IMR-90 (cell line): ENCODE results near the gene BCAS4. TPM values are rescaled to one million over a fixed set of nuclear protein-coding genes. Genes with fewer than 3 reads are reported as not detected.

Source experiments
- ATAC-seq: fragments of 200-7000 bp; cut with Tn5 transposase; 2 replicates; pipeline ENCODE4 v1.9.1; 2020; ENCODE audit warnings: low read depth, mild to moderate bottlenecking, moderate library complexity
- BruUV-seq: library from RNA; stranded (reverse); fragments of 400-500 nt; replicated peaks from 2 replicates; lab custom pipeline; 2021; lab: Mats Ljungman, UMichigan
- CTCF ChIA-PET: fragments of 300-600 bp; formaldehyde crosslinking; extraction: SDS; loops from one replicate; lab custom pipeline; 2021; ENCODE audit warnings: antibody characterized with exemption; lab: Yijun Ruan, JAX
- POLR2A ChIA-PET: fragments of 300-600 bp; sonication (Branson Sonifier 250); formaldehyde crosslinking; loops from one replicate; lab custom pipeline; 2022; ENCODE audit warnings: antibody characterized with exemption; ENCODE audit not compliant: unreplicated experiment; lab: Charles Lee
- DNase-seq: peaks from one replicate; pipeline ENCODE4 v3.0.0; 2013
- H2AFZ ChIP-seq: replicated peaks from 2 replicates; pipeline ENCODE3; 2013; ENCODE audit warnings: low read length, mild to moderate bottlenecking; ENCODE audit not compliant: poor library complexity
- H2AK5ac ChIP-seq: 2 replicates; pipeline ENCODE4 v1.6.1; 2013; ENCODE audit warnings: low read depth, low read length, inconsistent platforms
- H2AK9ac ChIP-seq: replicated peaks from 2 replicates; pipeline ENCODE3; 2013; ENCODE audit warnings: mild to moderate bottlenecking, low read depth, low read length, moderate library complexity; ENCODE audit not compliant: poor library complexity
- H2BK120ac ChIP-seq: 2 replicates; pipeline ENCODE4 v1.6.1; 2013; ENCODE audit warnings: low read depth, low read length, inconsistent platforms
- H2BK15ac ChIP-seq: 3 replicates; pipeline ENCODE4 v1.6.1; 2013; ENCODE audit warnings: low read depth, low read length, inconsistent platforms
- H2BK20ac ChIP-seq: 2 replicates; pipeline ENCODE4 v1.6.1; 2013; ENCODE audit warnings: low read depth, mild to moderate bottlenecking, inconsistent platforms, low read length, moderate library complexity
- H2BK5ac ChIP-seq: 2 replicates; pipeline ENCODE4 v1.6.1; 2013; ENCODE audit warnings: mild to moderate bottlenecking, low read depth, low read length, inconsistent platforms; ENCODE audit not compliant: poor library complexity, severe bottlenecking
- H3K14ac ChIP-seq: replicated peaks from 2 replicates; pipeline ENCODE4 v1.6.1; 2013; ENCODE audit warnings: low read depth, low read length, inconsistent platforms
- H3K18ac ChIP-seq: 2 replicates; pipeline ENCODE4 v1.6.1; 2013; ENCODE audit warnings: low read depth, low read length, control low read depth
- H3K23ac ChIP-seq: 2 replicates; pipeline ENCODE4 v1.6.1; 2013; ENCODE audit warnings: low read depth, low read length, inconsistent platforms
- H3K27ac ChIP-seq: 2 replicates; pipeline ENCODE4 v1.5.1; 2013; ENCODE audit warnings: mild to moderate bottlenecking, control low read depth, low read length; ENCODE audit not compliant: insufficient read depth
- H3K27me3 ChIP-seq: 2 replicates; pipeline ENCODE4 v1.6.1; 2013; ENCODE audit warnings: low read length; ENCODE audit not compliant: control insufficient read depth, insufficient read depth
- H3K36me3 ChIP-seq: 2 replicates; pipeline ENCODE4 v1.6.1; 2013; ENCODE audit warnings: low read length, mixed read lengths; ENCODE audit not compliant: control insufficient read depth, insufficient read depth
- H3K4ac ChIP-seq: 2 replicates; pipeline ENCODE4 v1.6.1; 2013; ENCODE audit warnings: low read depth, low read length, inconsistent platforms
- H3K4me1 ChIP-seq: 2 replicates; pipeline ENCODE4 v1.6.1; 2013; ENCODE audit warnings: low read length, mixed read lengths; ENCODE audit not compliant: control insufficient read depth, insufficient read depth
- H3K4me2 ChIP-seq: 2 replicates; pipeline ENCODE4 v1.6.1; 2013; ENCODE audit warnings: low read depth, mild to moderate bottlenecking, control low read depth, low read length, moderate library complexity
- H3K4me3 ChIP-seq: 2 replicates; pipeline ENCODE4 v1.5.1; 2013; ENCODE audit warnings: low read depth, mild to moderate bottlenecking, control low read depth, low read length, moderate library complexity; ENCODE audit not compliant: insufficient read depth
- H3K56ac ChIP-seq: 2 replicates; pipeline ENCODE4 v1.6.1; 2013; ENCODE audit warnings: low read length, inconsistent platforms; ENCODE audit not compliant: insufficient read depth; ENCODE audit errors: extremely low read depth
- H3K79me1 ChIP-seq, 2 experiments: 2 replicates each; pipeline ENCODE4 v1.6.1; 2013; ENCODE audit warnings: low read length in 2 of 2, inconsistent platforms in 1 of 2, low read depth in 1 of 2
- H3K9ac ChIP-seq: 2 replicates; pipeline ENCODE4 v1.6.1; 2013; ENCODE audit warnings: low read depth, low read length, control low read depth
- H3K9me1 ChIP-seq: 2 replicates; pipeline ENCODE4 v1.6.1; 2013; ENCODE audit warnings: low read length, inconsistent platforms; ENCODE audit not compliant: insufficient read depth
- H3K9me3 ChIP-seq: 2 replicates; pipeline ENCODE4 v1.6.1; 2013; ENCODE audit warnings: low read length; ENCODE audit not compliant: control insufficient read depth, insufficient read depth
- H4K20me1 ChIP-seq: 2 replicates; pipeline ENCODE4 v1.6.1; 2013; ENCODE audit warnings: low read length, inconsistent platforms; ENCODE audit not compliant: insufficient read depth
- H4K5ac ChIP-seq: 2 replicates; pipeline ENCODE4 v1.6.1; 2013; ENCODE audit warnings: mild to moderate bottlenecking, low read depth, low read length, control low read depth
- H4K8ac ChIP-seq, 2 experiments: 2 replicates each; pipeline ENCODE4 v1.6.1; 2013; ENCODE audit warnings: low read depth in 2 of 2, low read length in 2 of 2, control low read depth in 1 of 2, inconsistent platforms in 1 of 2
- H4K91ac ChIP-seq: 2 replicates; pipeline ENCODE4 v1.6.1; 2013; ENCODE audit warnings: low read depth, low read length, inconsistent platforms; ENCODE audit not compliant: insufficient read depth
- BHLHE40 ChIP-seq: fragments of 150-350 bp; IDR thresholded peaks from 2 replicates; pipeline ENCODE4 v1.6.1; 2016; ENCODE audit warnings: mild to moderate bottlenecking, low read depth, low read length
- CEBPB ChIP-seq: IDR thresholded peaks from 2 replicates; pipeline ENCODE4 v1.6.1; 2012; ENCODE audit warnings: low read depth, low read length, improper control_type of control experiment
- CHD1 ChIP-seq: IDR thresholded peaks from 2 replicates; pipeline ENCODE4 v1.6.1; 2012; ENCODE audit warnings: low read depth, low read length, improper control_type of control experiment
- FOS ChIP-seq: fragments of 150-350 bp; IDR thresholded peaks from 2 replicates; pipeline ENCODE4 v1.6.1; 2016; ENCODE audit warnings: low read depth, low read length
- MAFK ChIP-seq: IDR thresholded peaks from 2 replicates; pipeline ENCODE4 v1.6.1; 2012; ENCODE audit warnings: low read depth, low read length, improper control_type of control experiment
- MAZ ChIP-seq: IDR thresholded peaks from 2 replicates; pipeline ENCODE4 v1.6.1; 2012; ENCODE audit warnings: low read depth, mild to moderate bottlenecking, low read length, improper control_type of control experiment, moderate library complexity, borderline replicate concordance
- MXI1 ChIP-seq: IDR thresholded peaks from 2 replicates; pipeline ENCODE4 v1.6.1; 2012; ENCODE audit warnings: low read depth, mild to moderate bottlenecking, low read length, moderate library complexity, borderline replicate concordance
- NFE2L2 ChIP-seq: fragments of 150-350 bp; IDR thresholded peaks from 2 replicates; pipeline ENCODE4 v1.6.1; 2016; ENCODE audit warnings: low read depth, mild to moderate bottlenecking, low read length
- POLR2A ChIP-seq: IDR thresholded peaks from 2 replicates; pipeline ENCODE4 v1.6.1; 2012; ENCODE audit warnings: mild to moderate bottlenecking, low read depth, low read length
- RAD21 ChIP-seq: IDR thresholded peaks from 2 replicates; pipeline ENCODE4 v1.6.1; 2012; ENCODE audit warnings: low read length, improper control_type of control experiment
- RCOR1 ChIP-seq: IDR thresholded peaks from 2 replicates; pipeline ENCODE4 v1.6.1; 2012; ENCODE audit warnings: mild to moderate bottlenecking, low read length, improper control_type of control experiment; ENCODE audit not compliant: insufficient replicate concordance
- RFX5 ChIP-seq: IDR thresholded peaks from 2 replicates; pipeline ENCODE4 v1.8.0; 2012; ENCODE audit warnings: low read depth, mild to moderate bottlenecking, low read length, moderate library complexity
- SMC3 ChIP-seq: fragments of 150-350 bp; IDR thresholded peaks from 2 replicates; pipeline ENCODE4 v1.6.1; 2016; ENCODE audit warnings: low read depth, mild to moderate bottlenecking, antibody characterized with exemption, low read length, moderate library complexity
- WGBS, 2 experiments: methylation state at CpG; one replicate each; pipeline versions ENCODE4 v1.1.5 to v1.1.7; 2013; ENCODE audit warnings: missing lambda C conversion rate in 2 of 2; ENCODE audit not compliant: insufficient read length in 1 of 2; ENCODE audit errors: extremely low coverage in 2 of 2; 5-methylcytosine and 5-hydroxymethylcytosine counted together
- dilution Hi-C: fragments of 300-500 bp; cut with HindIII; formaldehyde crosslinking; loops from one replicate; pipeline ENCODE4 v1.14.3; 2018; ENCODE audit warnings: low sequenced_read_pairs; ENCODE audit not compliant: unreplicated experiment
- in situ Hi-C: fragments of 300-500 bp; cut with MboI; formaldehyde crosslinking; loops from 3 replicates; pipeline ENCODE4 v1.14.3; 2019; ENCODE audit warnings: low sequenced_read_pairs, inconsistent platforms, mixed read lengths
- intact Hi-C: fragments of 100-400 bp; cut with micrococcal nuclease; formaldehyde crosslinking; loops from 2 replicates; pipeline ENCODE4 v1.10.0; 2022
- polyA plus RNA-seq, 3 experiments: library from polyadenylated mRNA; depleted of rRNA; stranded (reverse); fragments of >200 nt; gene quantifications; 2 replicates each; pipeline ENCODE4 v1.2.3, GENCODE V29; 2012; ENCODE audit warnings: low replicate concordance in 1 of 3
- total RNA-seq: library from RNA; depleted of rRNA; stranded (reverse); fragments of >200 nt; gene quantifications from 2 replicates; pipeline ENCODE4 v1.2.3, GENCODE V29; 2012
- TF ChIP-seq, protein P1 (sequence below): fragments of 150-350 bp; IDR thresholded peaks from 2 replicates; pipeline ENCODE4 v1.6.1; 2016; ENCODE audit warnings: low read depth, mild to moderate bottlenecking, low read length, moderate library complexity, borderline replicate concordance
- TF ChIP-seq, protein P2 (sequence below): fragments of 150-350 bp; IDR thresholded peaks from 2 replicates; pipeline ENCODE4 v1.6.1; 2017; ENCODE audit warnings: mild to moderate bottlenecking, antibody characterized with exemption, low read length, low read depth
- TF ChIP-seq, protein P3 (sequence below): conservative IDR thresholded peaks from 2 replicates; pipeline ENCODE4 v1.5.1; 2012; ENCODE audit warnings: mild to moderate bottlenecking, low read depth, low read length, improper control_type of control experiment

Gene BCAS4
- total and polyA plus RNA-seq, 2 of the 4 experiments (the other 2 are of a cell fraction) = 42.7 to 47.5 TPM

DNA sequence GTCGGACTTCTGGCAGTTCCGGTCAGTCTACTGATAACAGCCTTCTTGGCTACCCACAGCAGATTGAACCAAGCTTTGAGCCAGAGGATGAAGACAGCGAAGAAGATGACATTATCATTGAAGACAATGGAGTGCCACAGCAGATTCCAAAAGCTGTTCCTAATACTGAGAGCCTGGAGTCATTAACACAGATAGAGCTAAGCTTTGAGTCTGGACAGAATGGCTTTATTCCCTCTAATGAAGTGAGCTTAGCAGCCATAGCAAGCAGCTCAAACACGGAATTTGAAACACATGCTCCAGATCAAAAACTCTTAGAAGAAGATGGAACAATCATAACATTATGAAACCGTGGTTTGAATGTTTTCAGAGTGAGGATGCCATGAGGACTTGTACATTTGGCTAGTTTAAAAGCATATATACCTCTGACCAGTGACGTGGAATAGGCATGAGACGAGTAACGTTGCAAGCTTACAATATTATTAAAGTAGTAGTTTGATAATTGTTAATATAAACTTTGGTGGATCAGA is 44.7 kb upstream of the BCAS4 start:
- Histone ChIP-seq H3K56ac (no peak overlapping the region), H3K18ac (no peak overlapping the region), H3K27me3 (no peaks in the 10 kb centered on the region), H3K4me1 (peaks cover 4% of the 10 kb centered on the region), H3K9ac (no peak overlapping the region), H2BK5ac (no peak overlapping the region), H3K9me3 (no peaks in the 10 kb centered on the region), H4K20me1 (no peaks in the 10 kb centered on the region), H2AK5ac (no peak overlapping the region), H3K14ac (no peak overlapping the region), H3K9me1 (no peaks in the 10 kb centered on the region), H2BK20ac (no peak overlapping the region), H3K23ac (no peak overlapping the region), H3K4ac (no peak overlapping the region), H3K79me1 (no peaks in the 10 kb centered on the region), H2AFZ (no peak overlapping the region), H2AK9ac (no peak overlapping the region), H4K5ac (no peak overlapping the region), H4K91ac (no peak overlapping the region), H3K4me3 (no peak overlapping the region), H3K27ac (no peak overlapping the region), H4K8ac (no peak overlapping the region), H3K4me2 (no peak overlapping the region), H2BK15ac (no peak overlapping the region), H2BK120ac (no peak overlapping the region), H3K36me3 (no peaks in the 10 kb centered on the region)
- ChIA-PET CTCF (interaction anchor here (0.6 to 1.0 kb wide), 2 partner anchors 25 to 55 kb away, joined by 3 to 4 read pairs; no protein-coding TSS in a partner anchor), POLR2A (interaction anchor here (0.5 kb wide), 1 partner anchor 20 kb away, joined by 3 read pairs; no protein-coding TSS in a partner anchor)
- intact Hi-C loops (no loop called here), in situ Hi-C loops (no loop called here), dilution Hi-C loops (no loop called here)
- TF ChIP-seq SMC3 (no peak), BHLHE40 (no peak), MXI1 (no peak), RCOR1 (no peak), MAZ (no peak), RAD21 (no peak), POLR2A (no peak), NFE2L2 (no peak), MAFK (no peak), CHD1 (no peak), RFX5 (no peak), FOS (no peak), CEBPB (no peak)
- TF ChIP-seq, protein P1, sequence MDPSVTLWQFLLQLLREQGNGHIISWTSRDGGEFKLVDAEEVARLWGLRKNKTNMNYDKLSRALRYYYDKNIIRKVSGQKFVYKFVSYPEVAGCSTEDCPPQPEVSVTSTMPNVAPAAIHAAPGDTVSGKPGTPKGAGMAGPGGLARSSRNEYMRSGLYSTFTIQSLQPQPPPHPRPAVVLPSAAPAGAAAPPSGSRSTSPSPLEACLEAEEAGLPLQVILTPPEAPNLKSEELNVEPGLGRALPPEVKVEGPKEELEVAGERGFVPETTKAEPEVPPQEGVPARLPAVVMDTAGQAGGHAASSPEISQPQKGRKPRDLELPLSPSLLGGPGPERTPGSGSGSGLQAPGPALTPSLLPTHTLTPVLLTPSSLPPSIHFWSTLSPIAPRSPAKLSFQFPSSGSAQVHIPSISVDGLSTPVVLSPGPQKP = no peak
- TF ChIP-seq, protein P2, sequence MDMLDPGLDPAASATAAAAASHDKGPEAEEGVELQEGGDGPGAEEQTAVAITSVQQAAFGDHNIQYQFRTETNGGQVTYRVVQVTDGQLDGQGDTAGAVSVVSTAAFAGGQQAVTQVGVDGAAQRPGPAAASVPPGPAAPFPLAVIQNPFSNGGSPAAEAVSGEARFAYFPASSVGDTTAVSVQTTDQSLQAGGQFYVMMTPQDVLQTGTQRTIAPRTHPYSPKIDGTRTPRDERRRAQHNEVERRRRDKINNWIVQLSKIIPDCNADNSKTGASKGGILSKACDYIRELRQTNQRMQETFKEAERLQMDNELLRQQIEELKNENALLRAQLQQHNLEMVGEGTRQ = no peak
- TF ChIP-seq, protein P3, sequence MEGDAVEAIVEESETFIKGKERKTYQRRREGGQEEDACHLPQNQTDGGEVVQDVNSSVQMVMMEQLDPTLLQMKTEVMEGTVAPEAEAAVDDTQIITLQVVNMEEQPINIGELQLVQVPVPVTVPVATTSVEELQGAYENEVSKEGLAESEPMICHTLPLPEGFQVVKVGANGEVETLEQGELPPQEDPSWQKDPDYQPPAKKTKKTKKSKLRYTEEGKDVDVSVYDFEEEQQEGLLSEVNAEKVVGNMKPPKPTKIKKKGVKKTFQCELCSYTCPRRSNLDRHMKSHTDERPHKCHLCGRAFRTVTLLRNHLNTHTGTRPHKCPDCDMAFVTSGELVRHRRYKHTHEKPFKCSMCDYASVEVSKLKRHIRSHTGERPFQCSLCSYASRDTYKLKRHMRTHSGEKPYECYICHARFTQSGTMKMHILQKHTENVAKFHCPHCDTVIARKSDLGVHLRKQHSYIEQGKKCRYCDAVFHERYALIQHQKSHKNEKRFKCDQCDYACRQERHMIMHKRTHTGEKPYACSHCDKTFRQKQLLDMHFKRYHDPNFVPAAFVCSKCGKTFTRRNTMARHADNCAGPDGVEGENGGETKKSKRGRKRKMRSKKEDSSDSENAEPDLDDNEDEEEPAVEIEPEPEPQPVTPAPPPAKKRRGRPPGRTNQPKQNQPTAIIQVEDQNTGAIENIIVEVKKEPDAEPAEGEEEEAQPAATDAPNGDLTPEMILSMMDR = no peak
- ATAC-seq (no peak), DNase-seq (no peak)
- 90% methylated on average over 2 of the region's 8 CpGs; no CpG with 5 or more reads in 1 of the 2 experiments for WGBS, 2 experiments
- no TSS peak for BruUV-seq
